ENCODE data around the gene SSC5D. TPM values are rescaled to one million over a fixed set of nuclear protein-coding genes. Genes with fewer than 3 reads are reported as not detected.

Gene SSC5D
- total RNA-seq, 2 experiments from 2014 or later: 0.42 to 1.3 TPM

DNA sequence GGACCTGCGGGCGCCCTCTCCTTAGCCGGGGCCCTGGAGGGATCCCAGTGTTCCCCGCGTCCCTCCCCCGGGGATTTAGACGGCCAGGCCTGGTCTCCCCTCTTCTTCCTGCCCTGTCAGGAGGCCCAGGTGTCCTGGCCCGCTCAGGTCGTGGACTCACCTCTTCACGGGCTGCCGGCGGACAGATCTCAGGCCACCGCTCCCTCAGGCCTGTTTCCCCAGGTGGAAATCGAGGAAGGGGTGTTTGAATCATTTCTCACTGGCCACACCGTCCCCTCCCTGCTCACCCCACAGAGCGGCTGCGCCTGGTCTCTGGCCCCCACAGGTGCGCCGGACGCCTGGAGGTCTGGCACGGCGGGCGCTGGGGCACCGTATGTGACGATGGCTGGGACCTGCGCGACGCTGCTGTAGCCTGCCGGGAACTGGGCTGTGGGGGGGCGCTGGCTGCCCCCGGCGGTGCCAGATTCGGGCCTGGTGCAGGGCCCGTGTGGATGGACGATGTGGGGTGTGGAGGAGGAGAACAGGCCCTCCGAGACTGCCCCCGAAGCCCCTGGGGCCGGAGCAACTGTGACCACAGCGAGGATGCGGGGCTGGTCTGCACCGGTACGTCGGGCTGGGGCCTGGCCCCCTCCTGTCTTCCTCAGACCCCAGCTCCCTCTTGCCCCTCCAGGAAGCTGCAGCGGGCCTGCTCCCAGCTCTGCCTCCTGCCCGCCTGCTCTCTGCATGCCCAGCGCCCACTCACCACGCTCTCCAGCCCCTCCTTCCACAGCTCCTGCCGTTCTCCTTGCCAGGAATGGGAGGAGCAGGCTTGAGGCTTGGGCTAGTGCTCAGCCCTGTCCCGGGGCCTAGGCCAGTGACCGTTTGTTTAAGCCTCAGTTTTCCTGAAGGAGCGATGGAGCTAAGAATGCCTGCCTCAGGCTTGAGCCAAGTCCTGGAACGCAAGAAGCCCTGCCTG is 2.5 kb downstream of the SSC5D start:
- Mint-ChIP-seq H3K4me3 (no peak overlapping the region), H3K4me1 (ENCODE audit: low read depth) (peaks cover 5% of the 10 kb centered on the region), H3K27ac (no peak overlapping the region), H3K27me3 (no peaks in the 10 kb centered on the region), H3K36me3 (ENCODE audit: low read depth) (no peaks in the 10 kb centered on the region), H3K9me3 (no peaks in the 10 kb centered on the region)
- peaks cover 5% of the 10 kb centered on the region for H3K4me1 ChIP-seq (ENCODE audit: insufficient read depth, low read length)
- TF ChIP-seq, protein P1, sequence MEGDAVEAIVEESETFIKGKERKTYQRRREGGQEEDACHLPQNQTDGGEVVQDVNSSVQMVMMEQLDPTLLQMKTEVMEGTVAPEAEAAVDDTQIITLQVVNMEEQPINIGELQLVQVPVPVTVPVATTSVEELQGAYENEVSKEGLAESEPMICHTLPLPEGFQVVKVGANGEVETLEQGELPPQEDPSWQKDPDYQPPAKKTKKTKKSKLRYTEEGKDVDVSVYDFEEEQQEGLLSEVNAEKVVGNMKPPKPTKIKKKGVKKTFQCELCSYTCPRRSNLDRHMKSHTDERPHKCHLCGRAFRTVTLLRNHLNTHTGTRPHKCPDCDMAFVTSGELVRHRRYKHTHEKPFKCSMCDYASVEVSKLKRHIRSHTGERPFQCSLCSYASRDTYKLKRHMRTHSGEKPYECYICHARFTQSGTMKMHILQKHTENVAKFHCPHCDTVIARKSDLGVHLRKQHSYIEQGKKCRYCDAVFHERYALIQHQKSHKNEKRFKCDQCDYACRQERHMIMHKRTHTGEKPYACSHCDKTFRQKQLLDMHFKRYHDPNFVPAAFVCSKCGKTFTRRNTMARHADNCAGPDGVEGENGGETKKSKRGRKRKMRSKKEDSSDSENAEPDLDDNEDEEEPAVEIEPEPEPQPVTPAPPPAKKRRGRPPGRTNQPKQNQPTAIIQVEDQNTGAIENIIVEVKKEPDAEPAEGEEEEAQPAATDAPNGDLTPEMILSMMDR (IDR thresholded peaks at IDR 0.05): no peak
- no peaks in the 10 kb centered on the region for H3K36me3 ChIP-seq (ENCODE audit: insufficient read depth, low read length)
- ChIA-PET POLR2A (no interaction called here), CTCF (interaction anchor here (1.1 kb wide), 1 partner anchor 13 kb away, joined by 4 read pairs; no protein-coding TSS in a partner anchor)
- peaks cover 0 to 7% of the 10 kb centered on the region in 2 experiments for H3K27me3 ChIP-seq (ENCODE audit: control insufficient read depth in 1 of 2, insufficient read depth in 2 of 2, low read length in 2 of 2)
- no peak overlapping the region for H3K27ac ChIP-seq (ENCODE audit: low read depth in 1 of 2, low read length in 2 of 2)
- H3K4me3 ChIP-seq (ENCODE audit: low read length): no peak overlapping the region
- no peak for DNase-seq
- no peaks in the 10 kb centered on the region for H3K9me3 ChIP-seq (ENCODE audit: control insufficient read depth in 1 of 2, insufficient read depth in 1 of 2, low read length in 2 of 2)
- ATAC-seq (ENCODE audit: poor library complexity): no peak
- intact Hi-C loops (cut with DNase I, micrococcal nuclease): no loop called here

DNA sequence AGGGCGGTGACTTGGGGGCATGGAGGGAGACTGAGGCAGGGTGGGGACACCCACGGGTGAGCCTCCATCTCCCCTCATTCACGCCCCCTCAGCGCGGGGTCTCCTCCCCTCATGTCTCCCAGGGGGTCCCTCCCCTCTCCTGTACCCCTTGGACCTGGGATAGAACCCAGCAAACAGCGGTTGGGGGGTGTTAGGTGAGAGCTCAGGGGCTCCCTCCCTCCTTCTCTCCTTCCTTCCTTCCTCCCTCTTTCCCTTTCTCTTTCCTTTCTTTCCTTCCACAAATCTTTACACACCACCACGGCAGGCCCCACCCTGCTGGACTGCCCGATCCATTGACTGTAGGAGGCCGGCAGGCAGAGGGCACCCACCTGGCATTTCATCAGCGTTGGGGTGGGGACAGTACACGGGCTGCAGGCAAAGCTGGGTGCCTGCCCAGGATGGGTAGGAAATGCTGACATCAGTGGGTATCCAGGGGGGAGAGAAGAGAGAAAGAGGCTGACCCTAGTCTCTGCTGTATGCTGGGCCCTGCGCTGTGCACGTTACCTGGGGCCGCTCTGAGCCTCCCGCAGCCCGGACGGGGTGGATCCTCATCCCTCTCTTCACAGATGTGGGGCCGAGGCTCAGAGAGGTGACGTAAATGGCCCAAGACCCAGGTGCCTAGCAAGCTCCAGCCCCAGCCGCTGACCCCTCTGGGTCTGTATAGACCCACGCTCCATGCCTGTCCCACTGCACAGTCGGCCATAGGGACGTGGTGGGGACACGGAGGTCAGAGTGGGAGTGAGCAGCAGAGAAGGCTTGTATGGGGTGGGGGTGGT is 3.5 kb downstream of the SSC5D start:
- Mint-ChIP-seq H3K36me3 (ENCODE audit: low read depth) (no peaks in the 10 kb centered on the region), H3K9me3 (no peaks in the 10 kb centered on the region), H3K27me3 (no peaks in the 10 kb centered on the region), H3K4me3 (no peak overlapping the region), H3K27ac (no peak overlapping the region), H3K4me1 (ENCODE audit: low read depth) (no peaks in the 10 kb centered on the region)
- Histone ChIP-seq H3K9me3 (ENCODE audit: control insufficient read depth in 1 of 2, insufficient read depth in 1 of 2, low read length in 2 of 2) (no peaks in the 10 kb centered on the region), H3K4me1 (ENCODE audit: insufficient read depth, low read length) (peaks cover 5% of the 10 kb centered on the region), H3K4me3 (ENCODE audit: low read length) (no peak overlapping the region), H3K36me3 (ENCODE audit: insufficient read depth, low read length) (no peaks in the 10 kb centered on the region), H3K27ac (ENCODE audit: low read depth in 1 of 2, low read length in 2 of 2) (no peak overlapping the region), H3K27me3 (ENCODE audit: control insufficient read depth in 1 of 2, insufficient read depth in 2 of 2, low read length in 2 of 2) (peaks cover 0 to 7% of the 10 kb centered on the region in 2 experiments)
- ChIA-PET POLR2A (no interaction called here), CTCF (no interaction called here)
- intact Hi-C loops (cut with DNase I, micrococcal nuclease): no loop called here
- ATAC-seq (ENCODE audit: poor library complexity) (no peak), DNase-seq (no peak)
- TF ChIP-seq, protein P1 (IDR thresholded peaks at IDR 0.05): no peak

DNA sequence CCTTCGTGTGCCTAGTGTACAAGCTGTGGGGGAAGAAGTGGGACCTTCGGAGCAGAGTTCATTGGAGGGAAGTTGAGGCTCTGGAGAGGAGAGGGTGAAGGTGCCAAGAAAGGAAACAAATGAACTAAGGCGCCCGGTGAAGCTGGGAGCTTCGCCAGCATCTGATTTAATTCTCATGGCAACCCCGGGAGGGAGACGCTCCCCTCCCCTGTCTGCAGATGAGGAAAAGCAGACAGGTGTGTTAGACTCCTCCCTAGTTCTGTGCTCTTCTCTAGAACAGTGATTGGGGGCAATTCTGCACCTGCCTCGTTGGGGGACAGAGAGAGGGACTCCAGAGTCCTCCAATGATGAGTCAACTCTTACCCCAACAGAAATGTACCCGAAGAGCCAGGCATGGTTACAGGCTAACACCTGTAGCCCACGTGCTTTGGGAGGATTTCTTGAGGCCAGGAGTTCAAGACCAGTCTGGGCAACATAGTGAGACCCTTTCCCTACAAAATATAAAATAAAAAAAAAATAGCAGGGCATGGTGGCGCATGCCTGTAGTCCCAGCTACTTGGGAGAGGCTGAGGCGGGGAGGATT is 4.2 kb downstream of the SSC5D start:
- intact Hi-C loops (cut with DNase I, micrococcal nuclease): no loop called here
- H3K27ac ChIP-seq (ENCODE audit: low read depth in 1 of 2, low read length in 2 of 2): no peak overlapping the region
- H3K36me3 ChIP-seq (ENCODE audit: insufficient read depth, low read length): no peaks in the 10 kb centered on the region
- peaks cover 5% of the 10 kb centered on the region for H3K4me1 ChIP-seq (ENCODE audit: insufficient read depth, low read length)
- CTCF ChIA-PET: no interaction called here
- DNase-seq (no peak), ATAC-seq (ENCODE audit: poor library complexity) (no peak)
- H3K9me3 Mint-ChIP-seq: no peaks in the 10 kb centered on the region
- no peak overlapping the region for H3K27ac Mint-ChIP-seq
- TF ChIP-seq, protein P1 (IDR thresholded peaks at IDR 0.05): no peak
- no peaks in the 10 kb centered on the region for H3K27me3 Mint-ChIP-seq
- no peak overlapping the region for H3K4me3 ChIP-seq (ENCODE audit: low read length)
- H3K27me3 ChIP-seq (ENCODE audit: control insufficient read depth in 1 of 2, insufficient read depth in 2 of 2, low read length in 2 of 2): peaks cover 0 to 7% of the 10 kb centered on the region in 2 experiments
- POLR2A ChIA-PET: no interaction called here
- no peaks in the 10 kb centered on the region for H3K36me3 Mint-ChIP-seq (ENCODE audit: low read depth)
- H3K4me1 Mint-ChIP-seq (ENCODE audit: low read depth): no peaks in the 10 kb centered on the region
- H3K4me3 Mint-ChIP-seq: no peak overlapping the region
- no peaks in the 10 kb centered on the region for H3K9me3 ChIP-seq (ENCODE audit: control insufficient read depth in 1 of 2, insufficient read depth in 1 of 2, low read length in 2 of 2)

Measured in CD4-positive, alpha-beta T cell (primary cell).